NCI-H1417 (cell line): ENCODE results near the gene DLGAP1.

ENCODE experiments used
- DNase-seq, 3 experiments: peaks; one replicate each; lab custom pipeline; 2025; lab: John Stamatoyannopoulos, UW

DLGAP1 gene

GRCh38 chr18:3538954-3539617, 916.0 kb downstream of the DLGAP1 start:
- DNase-seq, result no peak

DNA sequence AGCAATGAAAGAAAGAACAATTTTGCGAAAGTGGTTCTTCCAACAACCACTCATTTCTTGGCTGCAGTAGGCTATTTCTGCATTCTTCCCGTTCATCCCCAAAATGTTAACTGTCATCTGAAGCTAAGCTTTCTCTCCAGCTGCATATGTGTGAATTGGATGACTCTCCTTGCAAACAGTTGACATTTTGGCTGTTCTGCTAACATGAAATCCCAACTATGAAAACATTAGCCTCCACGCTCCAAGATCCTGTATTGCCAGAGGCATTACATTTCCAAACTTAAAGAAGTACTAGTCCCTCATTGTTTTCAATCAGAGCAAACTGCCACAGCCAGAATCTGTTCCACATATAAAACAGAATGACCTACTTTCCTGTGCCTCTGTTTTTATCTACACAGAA, 916.7 kb downstream of the DLGAP1 start:
- DNase-seq, result no peak

GRCh38 chr18:3530807-3531206, 924.3 kb downstream of the DLGAP1 start:
- DNase-seq, result no peak

DNA sequence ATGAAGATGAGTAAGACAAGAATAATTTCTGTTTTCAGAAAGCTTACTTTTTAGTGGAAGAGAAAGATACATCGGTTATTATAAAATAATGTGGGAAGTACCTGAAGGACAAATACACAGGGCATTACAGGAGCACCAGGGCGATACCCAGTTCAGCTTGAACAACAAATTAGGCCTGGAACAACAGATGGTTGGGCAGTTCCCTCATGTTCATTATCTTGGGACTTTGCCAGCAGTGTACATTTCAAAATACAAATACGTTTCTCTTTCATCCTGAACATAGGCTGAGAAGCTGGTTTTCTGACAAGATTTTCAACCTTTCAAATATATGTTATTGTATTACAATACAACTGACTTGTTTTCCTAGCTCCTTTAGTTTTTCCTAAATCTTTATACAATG, 925.5 kb downstream of the DLGAP1 start:
- peak in 1 of 3 experiments; percentile 26 for DNase-seq

- no peak for DNase-seq
Measured at GRCh38 chr18:3529077-3529476, 926.0 kb downstream of the DLGAP1 start.

- peak in 1 of 3 experiments; percentile 37 for DNase-seq
Measured at GRCh38 chr18:3528231-3528630, 926.9 kb downstream of the DLGAP1 start.

DNA sequence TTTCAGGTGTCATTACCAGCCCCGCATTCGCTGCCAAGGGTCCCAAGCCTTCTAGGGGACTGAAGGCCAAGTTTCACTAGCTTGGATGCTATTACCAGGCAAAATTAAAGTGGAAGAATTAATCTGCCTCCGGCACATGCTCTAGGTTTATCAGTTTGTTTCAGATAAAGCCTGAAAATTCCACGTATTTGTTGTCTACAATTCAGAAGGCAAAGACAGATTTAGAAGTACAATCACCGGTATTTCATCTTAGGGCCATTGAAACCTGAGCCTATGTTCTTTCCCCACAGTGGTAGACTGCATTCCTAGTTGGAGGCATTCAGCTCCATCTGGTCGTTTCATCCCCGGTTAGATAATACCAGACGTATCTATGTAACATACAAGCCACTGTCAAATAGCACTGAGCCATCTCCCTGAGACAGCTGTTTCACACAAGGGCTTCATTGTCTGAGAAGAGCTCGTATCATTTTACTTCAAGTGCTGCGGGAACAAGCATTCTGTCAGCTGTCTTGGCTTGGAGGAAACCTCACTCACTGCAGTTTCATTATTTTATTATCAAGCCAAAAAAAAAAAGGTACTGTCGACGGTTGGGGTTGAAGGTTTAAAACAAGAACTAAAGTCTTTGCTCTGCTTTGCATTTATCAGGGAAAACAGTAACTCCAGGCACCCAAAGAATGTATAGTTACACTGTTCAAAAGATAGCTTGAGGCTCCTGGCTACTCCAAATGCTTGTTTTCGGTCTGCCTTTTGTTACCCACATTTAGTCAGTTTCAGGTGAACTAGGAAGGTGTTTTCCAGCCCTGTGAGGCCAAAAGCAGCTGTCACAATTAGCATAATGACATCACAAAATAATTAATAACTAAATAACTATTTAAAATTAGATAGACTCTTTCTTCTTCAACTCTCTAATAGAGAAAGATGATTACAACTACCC, 928.4 kb downstream of the DLGAP1 start:
- peak; percentile 21 to 90 (median 80) for DNase-seq

DNA sequence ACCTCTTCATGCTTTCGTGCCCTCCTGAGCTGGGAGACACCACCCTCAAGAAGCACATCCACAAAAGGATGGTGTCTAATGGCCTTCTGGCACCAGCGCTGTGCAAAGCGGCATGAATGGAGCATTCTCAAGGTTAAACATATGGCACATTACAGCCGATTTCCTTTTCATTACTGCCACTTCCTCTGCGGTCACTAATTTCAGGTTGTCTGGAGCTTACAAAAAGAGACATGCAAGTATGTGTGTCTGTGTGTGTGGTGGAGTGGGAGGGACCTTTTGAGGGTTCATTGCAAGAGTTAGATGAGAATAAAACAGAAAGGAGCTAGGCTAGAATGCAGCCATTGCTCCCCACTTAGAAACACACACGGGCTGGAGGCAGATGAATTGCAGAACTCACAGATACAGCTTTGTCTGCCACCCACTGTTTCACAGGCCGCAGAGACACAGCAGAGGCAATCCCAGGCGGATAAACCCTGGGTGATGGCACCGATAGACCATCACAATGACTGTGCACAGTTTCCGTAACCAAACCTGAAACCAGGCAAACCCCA, 929.2 kb downstream of the DLGAP1 start:
- peak in 1 of 3 experiments; percentile 59 for DNase-seq

DNA sequence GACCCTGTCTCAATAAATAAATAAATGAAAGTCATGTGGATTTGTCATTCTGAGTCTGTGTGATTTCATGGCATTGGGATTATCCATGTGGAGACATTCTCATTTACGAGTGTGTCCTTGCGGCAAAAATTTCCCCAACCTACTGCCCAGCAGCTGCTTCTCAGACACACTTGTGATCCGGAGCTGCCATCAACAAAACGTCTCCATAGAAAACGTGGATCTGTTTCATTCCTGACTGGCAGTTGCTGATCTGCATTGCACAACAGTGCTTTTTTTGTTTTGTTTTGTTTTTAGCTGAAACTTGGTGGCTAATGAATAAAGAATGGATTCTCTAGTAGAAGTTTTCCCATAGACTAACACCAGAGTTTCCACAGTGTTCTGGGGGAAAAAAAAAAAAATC, 930.4 kb downstream of the DLGAP1 start:
- no peak for DNase-seq

DNA sequence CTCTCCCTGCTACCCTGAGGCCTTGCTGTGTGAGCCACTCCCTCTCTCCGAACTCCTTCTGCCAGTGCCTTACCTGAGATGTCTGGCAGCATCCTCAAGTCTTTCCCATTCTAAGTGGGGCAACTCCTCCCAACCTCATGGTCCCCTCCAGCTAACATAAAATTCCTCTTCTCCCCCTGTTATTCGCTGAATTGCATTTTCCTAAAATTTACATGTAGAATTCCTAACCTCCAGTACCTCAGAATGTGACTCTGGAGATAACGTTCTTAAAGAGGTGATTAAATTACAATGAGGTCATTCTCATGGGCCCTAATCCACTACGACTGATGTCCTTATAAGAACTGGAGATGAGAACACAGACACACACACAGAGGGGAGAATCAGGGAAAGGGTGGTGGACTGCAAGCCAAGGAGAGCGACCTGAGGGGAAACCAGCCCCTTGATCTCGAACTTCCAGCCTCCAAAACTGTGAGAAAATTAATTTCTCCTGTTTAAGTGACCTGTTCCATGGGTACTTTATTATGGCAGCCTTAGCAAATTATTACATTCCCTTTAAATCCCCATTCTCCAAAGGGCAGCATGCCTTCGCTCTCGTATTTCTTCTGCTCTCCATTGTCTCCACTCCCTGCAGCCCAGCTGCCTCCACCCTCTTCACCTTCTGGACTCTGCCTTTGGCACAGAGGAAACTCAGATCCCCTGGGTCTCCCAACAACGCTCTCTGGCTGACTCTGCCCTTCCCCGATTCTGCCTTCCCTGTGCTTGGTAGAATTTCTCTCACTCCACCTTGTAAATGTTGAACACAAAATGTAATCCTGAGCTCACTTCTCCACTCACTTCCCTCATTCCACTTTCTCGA, 934.6 kb downstream of the DLGAP1 start:
- no peak for DNase-seq

DNA sequence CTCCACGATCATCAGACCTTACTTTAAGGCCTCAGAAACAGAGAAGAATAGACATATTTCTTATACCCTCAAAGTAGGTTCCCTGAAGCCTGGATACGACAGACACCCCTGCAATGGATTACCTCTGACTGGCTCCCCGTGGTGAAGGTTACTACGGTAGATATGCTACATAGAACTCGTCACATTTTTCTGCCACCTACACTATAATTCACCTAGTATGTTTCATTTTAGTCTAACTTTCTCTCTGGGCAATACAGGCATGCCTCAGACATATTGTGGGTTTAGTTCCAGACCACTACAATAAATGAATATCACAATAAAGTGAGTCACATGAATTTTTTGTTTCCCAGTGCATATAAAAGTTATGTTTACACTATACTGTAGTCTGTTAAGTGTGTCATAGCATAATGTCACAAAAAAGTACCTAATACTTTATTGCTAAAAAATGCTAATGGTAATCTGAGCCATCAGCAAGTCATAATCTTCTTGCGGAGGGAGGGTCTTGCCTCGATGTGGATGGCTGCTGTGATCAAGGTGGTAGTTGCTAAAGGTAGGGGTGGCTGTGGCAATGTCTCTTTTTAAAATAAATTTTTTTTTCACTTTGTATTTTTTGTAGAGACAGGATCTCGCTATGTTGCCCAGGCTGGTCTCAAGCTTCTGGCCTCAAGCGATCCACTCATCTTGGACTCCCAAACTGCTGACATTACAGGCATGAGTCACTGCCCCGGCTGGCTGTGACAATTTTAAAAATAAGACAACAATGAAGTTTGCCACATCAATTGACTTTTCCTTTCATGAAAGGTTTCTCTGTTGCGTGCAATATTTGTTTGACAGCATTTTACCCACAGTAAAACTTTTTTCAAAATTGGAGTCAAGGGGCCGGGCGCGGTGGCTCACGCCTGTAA, 940.5 kb downstream of the DLGAP1 start:
- DNase-seq, result no peak

GRCh38 chr18:3513481-3513880, 941.6 kb downstream of the DLGAP1 start:
- DNase-seq, result no peak

- DNase-seq, result peak in 1 of 3 experiments; percentile 50
Measured at GRCh38 chr18:3511980-3512379, 943.1 kb downstream of the DLGAP1 start.

DNA sequence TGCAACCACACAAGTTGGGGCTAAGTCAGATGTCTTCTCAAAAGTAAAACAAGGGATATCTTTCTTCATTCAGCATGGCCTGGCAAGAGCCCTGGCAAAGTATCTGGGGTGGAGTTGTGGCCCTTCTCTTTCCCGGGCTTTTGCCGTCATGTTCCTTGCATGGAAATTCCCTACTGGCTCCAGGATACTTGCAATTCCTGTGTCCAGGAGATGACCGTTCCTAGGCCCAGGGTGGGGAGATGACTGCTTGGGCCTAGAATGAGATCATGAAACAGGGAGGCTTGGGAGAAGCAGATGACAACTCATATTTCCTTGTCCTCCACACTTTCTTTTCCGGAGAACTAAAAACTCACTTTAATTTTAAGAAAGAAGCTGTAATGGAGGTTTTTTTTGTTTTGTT, 944.2 kb downstream of the DLGAP1 start:
- DNase-seq, result no peak

- no peak for DNase-seq
Measured at GRCh38 chr18:3510024-3510423, 945.1 kb downstream of the DLGAP1 start.

DNA sequence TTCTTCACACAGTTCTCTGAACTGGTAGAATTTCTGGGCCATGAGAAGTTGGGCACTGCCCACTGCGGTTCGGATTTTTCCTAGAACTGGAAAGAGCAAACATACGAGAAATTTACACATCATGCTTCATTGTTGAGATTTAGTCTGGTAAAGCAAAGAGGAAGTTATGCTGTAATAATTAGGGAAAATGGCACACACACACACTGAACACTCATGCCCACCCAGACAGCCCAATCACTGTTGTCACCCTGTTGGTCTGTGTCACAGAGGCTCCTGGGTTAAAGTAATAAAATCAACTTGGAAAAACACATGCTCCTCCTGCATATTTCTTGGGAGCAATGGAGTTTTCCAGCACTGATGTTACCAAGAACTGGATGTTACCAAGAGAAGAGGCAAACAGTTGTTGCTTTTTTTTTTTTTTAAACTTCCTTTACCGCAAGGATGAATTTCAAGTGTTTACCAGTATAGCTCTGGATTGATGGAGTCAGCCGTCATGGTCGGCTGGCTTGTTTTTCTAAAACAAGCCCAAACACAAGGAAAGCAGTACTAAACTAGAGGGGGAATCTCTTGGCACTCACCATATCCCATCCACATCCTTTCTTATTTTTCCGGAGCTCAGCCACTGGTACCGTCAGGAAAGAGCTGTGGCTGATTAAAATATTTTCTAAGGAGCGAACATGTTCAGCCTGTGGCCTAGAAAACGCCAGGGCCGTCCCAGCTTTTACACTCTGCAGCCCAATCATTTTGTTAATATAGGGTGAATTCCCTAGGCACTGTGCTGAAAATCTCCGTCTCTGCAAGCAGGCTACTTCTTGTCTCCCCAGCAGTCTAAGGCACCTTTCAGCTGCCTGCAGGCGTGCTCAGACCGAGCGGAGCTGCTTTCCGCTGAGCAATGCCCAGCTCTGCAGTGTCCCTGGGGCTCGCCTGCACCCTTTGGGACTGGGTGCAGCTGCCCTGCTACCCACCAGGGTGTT, 946.2 kb downstream of the DLGAP1 start:
- DNase-seq, result peak in 2 of 3 experiments; percentile 25 to 78

DNA sequence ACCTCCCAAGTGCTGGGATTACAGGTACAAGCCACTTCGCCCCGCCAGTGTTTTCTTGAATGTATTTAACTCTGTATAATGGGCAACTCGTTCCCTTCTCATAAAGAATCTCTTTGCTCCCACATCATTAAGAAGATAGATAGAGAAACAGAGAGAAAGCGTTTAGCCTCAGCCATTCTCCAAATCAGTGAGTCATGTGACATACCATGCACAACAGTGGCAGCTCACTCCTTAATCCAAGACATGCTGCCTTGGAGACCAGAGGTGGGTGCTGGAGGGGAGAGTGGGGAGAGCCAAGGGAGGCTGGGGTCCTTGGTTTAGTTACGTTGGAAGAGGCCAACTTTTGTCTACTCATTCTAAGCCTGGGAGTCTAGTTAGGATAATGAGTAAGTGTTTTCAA, 950.5 kb downstream of the DLGAP1 start:
- no peak for DNase-seq

- DNase-seq, result no peak
Measured at GRCh38 chr18:3502650-3503049, 952.5 kb downstream of the DLGAP1 start.

GRCh38 chr18:3500016-3500415, 955.1 kb downstream of the DLGAP1 start:
- no peak for DNase-seq

GRCh38 chr18:3499501-3499900, 955.6 kb downstream of the DLGAP1 start:
- DNase-seq, result peak in 2 of 3 experiments; percentile 54 to 73
